Non-pigmented ciliary epithelial cell (primary cell): ENCODE data around the gene AQP7.
"Not testable (repeated sequence)": the region's sequence is repeated elsewhere in the genome, so short reads cannot be mapped to it uniquely, and the experiment has no call there.

Source experiments
- DNase-seq: peaks from one replicate; pipeline ENCODE4 v3.0.0-alpha.2; 2010; ENCODE audit warnings: low read depth

The AQP7 gene

GRCh38 chr9:33395159-33395879, 7.0 kb downstream of the AQP7 start:
- DNase-seq = not testable (repeated sequence)

DNA sequence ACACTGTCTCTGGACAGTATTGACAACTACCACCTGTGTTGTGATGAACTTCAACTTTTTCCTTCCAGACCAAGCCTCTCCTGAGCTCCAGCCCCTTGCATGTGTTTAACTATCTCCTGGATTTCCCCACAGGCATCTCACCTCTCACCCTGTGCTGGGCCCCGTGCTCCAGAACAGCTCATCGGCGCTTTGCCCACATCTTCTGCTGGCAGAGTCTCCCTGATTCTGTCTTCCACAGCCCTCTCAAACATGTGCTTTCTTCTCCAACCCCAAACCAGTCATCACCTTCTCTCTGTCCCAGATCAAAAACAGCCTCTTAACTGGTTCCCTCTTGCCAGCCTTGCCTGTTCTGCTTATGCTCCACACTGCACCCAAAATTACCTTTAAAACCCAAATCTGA, 8.4 kb downstream of the AQP7 start:
- DNase-seq = not testable (repeated sequence)

DNA sequence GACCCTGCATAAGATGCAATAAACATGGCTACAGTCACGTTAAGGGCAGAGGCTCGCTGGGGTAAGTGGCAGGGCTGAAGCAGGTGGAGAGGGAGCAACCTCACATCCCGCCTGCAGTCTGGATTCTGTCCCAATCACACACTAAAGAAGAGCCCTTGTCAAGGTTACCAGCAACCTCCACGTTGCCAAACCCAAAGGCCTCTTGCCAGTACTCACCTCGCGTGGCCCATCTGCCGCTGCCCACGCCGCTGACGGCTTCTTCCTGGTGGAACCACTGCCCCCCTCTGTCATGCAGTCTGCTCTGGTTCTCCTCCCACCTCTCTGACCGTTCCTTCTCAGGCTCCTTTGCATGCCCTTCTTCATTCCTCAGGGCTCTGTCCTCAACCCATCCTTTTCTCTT, 8.8 kb downstream of the AQP7 start:
- DNase-seq = no peak

DNA sequence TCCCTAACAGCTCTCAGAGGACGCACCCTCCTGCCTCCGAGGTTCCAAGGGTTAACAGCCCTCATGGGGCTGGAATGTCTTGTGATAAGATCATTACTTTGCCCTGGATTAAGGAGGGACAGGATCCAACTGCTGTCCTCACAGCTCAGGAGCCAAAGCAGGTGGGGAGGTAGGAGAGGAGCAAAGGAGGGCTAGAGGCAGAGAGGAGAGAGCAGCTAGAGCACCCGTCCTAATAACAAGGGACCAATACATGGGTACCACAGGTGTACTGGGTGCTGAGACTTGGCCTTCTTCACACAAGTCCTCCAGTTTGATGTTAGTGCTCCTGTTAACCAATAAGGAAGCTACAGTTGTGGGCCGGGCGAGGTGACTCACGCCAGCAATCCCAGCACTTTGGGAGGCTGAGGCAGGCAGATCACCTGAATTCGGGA, 9.8 kb downstream of the AQP7 start:
- not testable (repeated sequence) for DNase-seq

DNA sequence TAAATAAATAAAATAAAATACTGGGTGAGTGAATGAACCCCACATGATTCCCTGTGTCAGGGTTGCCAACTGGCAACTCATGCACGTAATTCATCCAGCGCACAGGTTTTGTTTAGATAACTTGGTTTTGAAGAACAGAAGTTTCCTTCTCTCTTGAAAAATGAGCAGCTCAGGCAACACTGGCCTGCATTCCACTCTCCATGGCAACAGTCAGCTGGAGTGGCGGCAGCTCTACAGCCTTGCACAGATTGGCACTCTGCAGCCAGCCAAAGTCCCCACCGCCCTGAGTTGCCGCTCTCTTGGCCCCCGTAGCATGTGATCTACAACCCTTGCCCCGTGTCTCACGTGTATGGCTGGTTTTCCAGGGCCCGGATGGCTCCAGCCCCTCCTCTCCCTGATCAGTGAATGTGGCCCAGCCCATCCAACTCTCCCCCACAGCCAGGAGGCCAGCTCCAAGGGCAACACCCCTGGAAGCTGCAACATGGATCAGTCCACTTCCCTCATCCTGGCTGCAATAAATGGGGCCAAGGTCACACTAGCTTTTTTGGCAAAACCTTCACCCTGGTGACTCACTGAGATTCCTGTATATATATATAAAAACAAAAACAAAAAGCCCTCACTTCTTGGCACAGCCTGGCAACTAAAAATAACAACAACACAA, 11.1 kb downstream of the AQP7 start:
- peak; percentile 38 for DNase-seq

GRCh38 chr9:33388110-33388994, 14.0 kb downstream of the AQP7 start:
- no peak for DNase-seq

- not testable (repeated sequence) for DNase-seq
These were observed 15.4 kb downstream of the AQP7 start for GRCh38 chr9:33386998-33387397.

- DNase-seq = not testable (repeated sequence)
These were observed 15.7 kb downstream of the AQP7 start for GRCh38 chr9:33386641-33386996.

DNA sequence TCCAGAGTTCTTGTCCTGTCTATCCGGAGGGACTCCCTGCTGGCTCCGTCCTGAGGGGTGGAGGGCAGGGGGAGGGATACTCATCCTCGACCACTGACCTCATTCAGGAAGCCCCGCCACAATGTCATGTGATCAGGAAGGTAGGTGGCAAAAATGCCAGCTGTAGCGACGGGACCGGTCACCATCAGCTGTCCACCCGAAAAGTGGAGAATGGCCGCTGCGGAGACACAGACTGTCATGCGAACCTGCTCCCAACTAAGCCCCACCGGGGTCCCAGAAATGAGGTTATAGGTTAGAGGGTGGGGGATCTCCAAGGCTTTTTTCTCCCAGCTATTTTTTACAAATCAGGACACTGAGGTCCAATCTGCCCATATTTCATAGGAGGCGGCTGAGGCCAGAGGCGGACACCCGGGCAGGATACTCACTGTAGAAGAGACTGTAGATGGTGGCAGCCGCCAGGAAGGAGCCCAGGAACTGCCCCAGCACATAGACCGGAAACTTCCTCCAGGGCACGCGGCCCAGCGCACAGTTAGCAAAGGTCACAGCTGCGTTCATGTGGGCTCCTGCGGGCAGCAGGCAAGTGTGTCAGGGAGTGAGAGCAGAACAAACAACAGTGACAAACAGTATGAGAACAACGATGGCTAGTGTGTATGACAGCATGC, 16.3 kb downstream of the AQP7 start:
- DNase-seq = not testable (repeated sequence)

GRCh38 chr9:33385536-33385935, 16.8 kb downstream of the AQP7 start:
- not testable (repeated sequence) for DNase-seq

GRCh38 chr9:33383396-33383795, 19.0 kb downstream of the AQP7 start:
- not testable (repeated sequence) for DNase-seq

DNA sequence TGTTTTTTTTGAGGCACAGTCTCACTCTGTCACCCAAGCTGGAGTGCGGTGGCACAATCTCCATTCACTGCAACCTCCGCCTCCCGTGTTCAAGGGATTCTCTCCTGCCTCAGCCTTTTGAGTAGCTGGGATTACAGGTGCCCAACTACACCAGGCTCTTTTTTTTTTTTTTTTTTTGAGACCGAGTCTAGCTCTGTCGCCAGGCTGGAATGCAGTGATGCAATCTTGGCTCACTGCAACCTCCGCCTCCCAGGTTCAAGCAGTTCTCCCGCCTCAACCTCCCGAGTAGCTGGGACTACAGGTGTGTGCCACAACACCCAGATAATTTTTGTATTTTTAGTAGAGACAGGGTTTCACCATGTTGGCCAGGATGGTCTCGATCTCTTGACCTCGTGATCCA, 20.0 kb downstream of the AQP7 start:
- DNase-seq = not testable (repeated sequence)

- no peak for DNase-seq
These were observed 21.1 kb downstream of the AQP7 start for GRCh38 chr9:33381231-33381791.

GRCh38 chr9:33380390-33381094, 21.8 kb downstream of the AQP7 start:
- DNase-seq = no peak

- DNase-seq = no peak
These were observed 22.5 kb downstream of the AQP7 start for GRCh38 chr9:33379666-33380389.

DNA sequence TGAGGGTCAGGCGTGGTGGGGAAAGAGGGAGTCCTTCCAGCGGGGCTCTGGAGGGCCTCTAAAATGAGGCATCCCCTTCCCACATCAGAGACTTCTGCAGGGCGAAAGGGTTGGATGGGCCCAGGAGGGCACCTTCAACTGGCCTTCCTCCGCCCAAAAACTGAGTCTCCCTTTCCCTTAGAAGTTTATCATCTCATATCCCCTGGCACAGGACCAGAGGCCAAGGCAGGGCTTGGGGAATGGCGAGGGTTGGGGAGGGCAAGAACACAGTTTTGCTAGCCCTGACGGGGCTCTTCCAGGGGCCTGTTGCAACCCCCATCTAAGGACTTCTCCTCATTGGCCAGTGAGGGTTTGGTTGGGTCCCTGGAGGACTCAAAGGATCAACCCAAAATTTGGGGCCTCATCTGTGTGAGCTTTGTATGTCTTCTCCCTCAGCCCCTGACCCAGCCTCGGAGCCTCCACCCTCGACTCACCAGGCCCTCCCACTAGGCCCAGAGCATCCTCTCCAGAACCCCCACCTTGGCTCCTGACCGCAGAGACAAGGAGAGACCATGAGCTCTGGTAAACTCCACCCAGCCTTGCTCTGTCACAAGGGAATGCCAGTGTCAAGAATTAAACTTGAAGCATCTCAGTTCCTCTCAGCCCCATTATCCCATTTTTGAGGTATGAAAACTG, 24.1 kb downstream of the AQP7 start:
- DNase-seq = no peak

DNA sequence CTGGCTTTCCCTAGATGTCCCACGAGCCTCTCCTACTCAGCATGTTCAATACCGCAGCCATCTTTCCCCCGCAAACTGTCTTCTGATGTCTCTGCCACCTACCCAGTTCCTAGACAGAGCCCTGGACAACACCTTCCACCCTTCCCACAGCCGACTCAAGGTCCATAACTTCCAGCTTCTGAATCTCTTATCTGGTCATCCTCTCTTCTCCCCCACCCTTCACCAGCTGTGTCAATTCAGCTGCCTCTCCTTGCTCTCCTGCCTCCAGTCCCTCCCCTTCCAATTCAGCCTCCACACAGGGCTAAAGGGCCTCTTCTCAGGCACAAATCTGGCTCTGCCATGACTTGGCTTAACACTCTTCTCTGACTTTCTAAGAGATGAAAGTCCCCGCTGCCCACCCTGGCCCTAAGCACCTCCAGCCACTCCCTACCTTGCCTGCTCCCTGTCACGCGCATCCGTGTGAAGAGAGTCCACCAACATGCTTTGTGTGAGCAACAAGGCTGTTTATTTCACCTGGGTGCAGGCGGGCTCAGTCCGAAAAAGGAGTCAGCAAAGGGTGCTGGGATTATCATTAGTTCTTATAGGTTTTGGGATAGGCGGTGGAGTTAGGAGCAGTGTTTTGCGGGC, 25.2 kb downstream of the AQP7 start:
- no peak for DNase-seq

- no peak for DNase-seq
These were observed 26.5 kb downstream of the AQP7 start for GRCh38 chr9:33375841-33376321.

DNA sequence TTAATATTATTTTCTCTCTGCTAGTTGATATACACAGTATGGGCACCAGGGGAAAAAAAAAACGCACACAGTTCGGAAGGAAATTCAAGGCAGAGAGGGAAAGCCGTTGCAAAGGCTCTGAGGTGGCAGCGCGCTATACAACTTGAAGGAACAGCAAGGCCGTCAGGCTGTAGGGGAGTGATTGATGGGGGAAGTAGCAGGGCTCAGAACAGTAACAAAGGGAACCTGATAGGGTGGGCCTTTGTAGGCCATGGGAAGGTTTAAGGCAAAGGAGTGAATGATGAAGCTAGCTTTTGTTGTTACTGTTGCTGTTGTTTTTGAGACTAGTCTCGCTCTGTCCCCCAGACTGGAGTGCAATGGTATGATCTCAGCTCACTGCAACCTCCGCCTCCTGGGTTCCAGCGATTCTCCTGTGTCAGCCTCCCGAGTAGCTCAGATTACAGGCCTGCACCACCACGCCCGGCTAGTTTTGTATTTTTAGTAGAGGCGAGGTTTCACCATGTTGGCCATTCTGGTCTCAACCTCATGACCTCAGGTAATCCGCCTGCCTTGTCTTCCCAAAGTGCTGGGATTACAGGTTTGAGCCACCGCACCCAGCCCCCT, 27.0 kb downstream of the AQP7 start:
- no peak for DNase-seq
